Stromal cell of bone marrow (primary cell): Measurements from ENCODE around the gene MBD6.

ENCODE experiments used
- DNase-seq: peaks from one replicate; pipeline ENCODE4 v3.0.0-alpha.2; 2012; ENCODE audit warnings: low read depth

MBD6 gene

DNA sequence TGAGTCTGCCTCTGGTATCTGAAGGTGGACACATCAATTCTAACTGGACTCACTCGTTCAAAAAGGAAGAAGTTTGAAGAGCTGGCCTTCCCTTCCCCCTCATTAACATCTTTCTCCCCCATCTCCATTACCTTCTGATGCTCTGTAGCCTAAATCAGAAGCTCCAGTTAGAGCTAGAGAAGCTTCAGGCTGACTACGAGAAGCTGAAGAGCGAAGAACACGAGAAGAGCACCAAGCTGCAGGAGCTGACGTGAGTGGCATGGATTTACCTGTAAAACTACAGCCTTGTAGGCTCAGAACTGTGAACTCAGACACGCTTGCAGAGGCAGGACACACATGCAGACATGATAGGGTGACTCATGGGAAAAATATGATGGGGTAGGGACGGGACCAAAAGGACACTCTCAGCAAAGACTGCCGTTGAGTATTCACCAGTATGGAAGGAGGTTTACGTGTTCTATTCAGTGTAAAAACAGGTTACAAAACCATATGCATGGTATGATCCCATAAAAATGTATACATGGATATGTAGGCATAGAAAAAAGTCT is 54.1 kb downstream of the MBD6 start:
- DNase-seq, result no peak

DNA sequence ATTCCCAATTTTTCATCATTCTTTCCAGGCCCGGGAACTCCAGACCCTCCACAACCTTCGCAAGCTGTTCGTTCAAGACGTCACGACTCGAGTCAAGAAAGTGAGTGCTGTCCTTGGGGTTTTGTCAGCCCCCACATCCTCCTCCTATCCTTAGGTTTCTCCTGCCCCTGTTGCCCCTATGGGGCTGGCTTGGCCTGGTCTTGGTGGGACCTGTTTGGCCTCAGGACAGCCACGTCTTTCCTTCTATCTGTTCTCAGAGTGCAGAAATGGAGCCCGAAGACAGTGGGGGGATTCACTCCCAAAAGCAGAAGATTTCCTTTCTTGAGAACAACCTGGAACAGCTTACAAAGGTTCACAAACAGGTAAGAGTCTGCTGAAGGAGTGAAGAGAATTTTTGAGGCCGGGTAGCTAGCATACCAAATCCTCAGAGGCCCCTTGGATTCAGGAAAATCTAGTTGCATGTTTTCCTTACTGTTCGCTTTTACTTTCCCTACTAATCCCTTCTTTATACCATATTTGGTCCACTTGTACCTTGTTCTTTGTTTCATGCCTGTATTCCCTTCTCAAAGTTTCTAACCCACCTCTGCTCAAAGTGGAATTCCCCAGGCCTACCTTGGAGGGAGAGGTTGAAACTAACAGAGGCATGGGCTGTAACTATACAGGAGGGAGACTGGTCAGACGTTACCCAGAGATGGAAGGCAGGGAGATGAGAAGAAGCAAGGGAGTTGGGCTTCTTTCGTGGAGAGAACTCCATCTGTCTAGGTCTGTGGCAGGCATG is 55.5 kb downstream of the MBD6 start:
- no peak for DNase-seq

DNA sequence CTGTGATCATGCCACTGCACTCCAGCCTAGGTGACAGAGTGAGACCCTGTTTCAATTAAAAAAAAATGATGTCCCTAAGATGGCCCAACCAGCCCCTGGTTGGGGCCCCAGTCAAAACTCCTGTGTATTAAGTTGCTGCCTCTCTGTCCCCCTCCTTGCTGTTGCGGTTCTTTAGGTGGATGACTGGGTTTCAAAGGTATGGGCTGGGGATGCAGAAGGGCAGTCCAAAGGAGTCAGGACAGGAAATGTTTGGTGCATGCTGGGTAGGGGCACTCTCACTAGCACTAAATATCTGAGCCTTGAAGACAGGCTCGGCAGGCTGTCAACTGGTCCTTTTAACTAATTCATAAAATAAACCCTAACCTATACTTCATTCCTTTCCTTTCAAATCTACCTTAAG is 56.4 kb downstream of the MBD6 start:
- no peak for DNase-seq
